ENCODE measurements around the gene SLC46A2.
A peak's percentile ranks its signal among the peaks of the same experiment; 100 is the strongest.

SLC46A2 gene

GRCh38 chr9:112890106-112891081 lies at the start of gene SLC46A2:
Gene SLC46A2 (minus strand): TSS chr9:112890876. CDS start chr9:112890681, 195 bp downstream.
- DNase-seq, result peak in 1 of 14 donors; percentile 40

DNA sequence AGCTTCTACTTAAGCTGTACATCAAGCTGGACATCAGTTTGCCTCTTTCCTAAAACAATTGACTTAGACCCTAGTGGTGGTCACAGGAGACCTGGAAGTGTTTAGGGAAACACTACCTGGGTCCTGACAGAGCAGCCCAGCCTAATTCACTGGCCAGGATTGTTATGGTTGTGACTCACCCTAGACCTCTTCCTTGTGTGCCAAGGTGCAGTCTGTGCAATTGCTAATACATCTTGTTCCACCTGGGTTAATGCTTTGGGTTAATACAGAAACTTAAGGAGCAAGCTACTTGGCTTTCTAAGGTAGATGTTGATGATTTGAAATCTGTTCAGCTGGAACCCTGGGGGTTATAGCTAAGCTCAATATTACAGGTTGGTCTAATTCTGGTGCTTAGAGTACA lies 48.7 kb upstream of the SLC46A2 start:
- no peak for DNase-seq

- no peak for DNase-seq
These were observed 43.0 kb upstream of the SLC46A2 start for GRCh38 chr9:112933696-112934095.

DNA sequence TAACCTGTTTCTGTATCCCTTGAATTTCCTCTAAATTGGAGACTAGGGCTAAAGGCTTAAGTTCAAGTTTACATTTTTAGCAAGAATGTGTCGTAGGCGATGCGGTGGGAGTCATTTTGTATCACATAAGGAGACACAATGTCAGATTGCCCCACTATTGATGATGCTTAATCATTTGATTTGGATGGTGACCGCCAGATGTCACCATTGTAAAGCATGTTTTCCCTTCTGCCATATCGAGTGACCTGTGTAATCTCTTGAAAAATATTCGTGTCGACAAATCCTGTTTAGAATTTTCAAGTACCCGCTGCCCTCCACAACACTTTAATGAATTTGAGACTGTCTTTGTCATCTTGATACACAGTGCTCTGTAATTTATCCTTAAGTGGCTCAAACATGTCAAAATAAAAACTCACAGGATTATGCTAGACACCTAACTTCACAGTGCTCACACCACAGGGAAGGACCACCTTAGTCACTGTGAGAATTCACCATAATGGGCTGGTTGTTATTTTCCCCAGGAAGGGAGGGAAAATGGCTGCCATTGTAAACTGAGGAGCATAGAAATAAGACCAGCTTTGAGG lies 34.5 kb upstream of the SLC46A2 start:
- DNase-seq, result peak in 3 of 14 donors; percentile 1 to 9 (median 2)

- DNase-seq, result no peak
These were observed 30.9 kb upstream of the SLC46A2 start for GRCh38 chr9:112921549-112921948.

DNA sequence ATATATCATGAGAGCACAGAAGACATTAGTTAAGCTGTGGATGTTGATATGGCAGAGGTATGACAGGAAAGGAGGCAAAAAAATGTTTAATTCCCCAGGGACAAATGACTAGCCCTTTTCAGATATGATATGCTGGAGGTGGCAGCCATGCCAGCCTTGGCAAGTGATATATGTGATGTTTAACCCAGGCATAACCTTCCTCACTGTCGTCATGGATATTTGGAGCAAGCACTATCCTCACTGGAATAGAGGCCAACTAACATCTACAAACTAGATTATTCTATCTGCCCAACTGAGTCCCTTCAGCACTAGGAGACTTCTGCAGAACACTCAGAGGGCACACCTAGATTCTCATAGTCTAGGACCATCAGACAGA lies 27.3 kb upstream of the SLC46A2 start:
- DNase-seq, result no peak

- no peak for DNase-seq
These were observed 26.6 kb upstream of the SLC46A2 start for GRCh38 chr9:112917047-112917986.

- DNase-seq, result peak in 1 of 14 donors; percentile 49
These were observed 23.8 kb upstream of the SLC46A2 start for GRCh38 chr9:112914524-112914923.

- DNase-seq, result peak in 1 of 14 donors; percentile 75
These were observed 22.6 kb upstream of the SLC46A2 start for GRCh38 chr9:112913326-112913725.

DNA sequence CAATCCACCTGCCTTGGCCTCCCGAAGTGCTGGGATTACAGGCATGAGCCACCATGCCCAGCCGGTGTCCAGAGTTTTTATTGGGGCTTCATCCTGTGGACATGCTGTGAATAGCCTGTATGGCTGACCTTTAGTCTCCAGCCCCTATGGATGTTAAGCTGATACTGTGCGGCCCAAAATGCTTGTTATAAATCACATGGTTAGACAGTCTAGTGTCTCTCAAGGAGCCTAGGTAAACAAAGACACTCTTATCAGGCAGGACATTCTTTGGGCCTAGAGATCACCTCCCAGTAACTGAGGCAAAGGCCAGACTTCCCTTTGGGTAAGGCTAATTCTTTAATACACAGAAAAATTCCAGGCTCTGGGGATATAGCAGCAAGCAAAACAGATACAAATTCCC lies 22.0 kb upstream of the SLC46A2 start:
- DNase-seq, result no peak

- no peak for DNase-seq
These were observed 21.1 kb upstream of the SLC46A2 start for GRCh38 chr9:112911736-112912135.

- DNase-seq, result no peak
These were observed 14.4 kb upstream of the SLC46A2 start for GRCh38 chr9:112905084-112905483.

DNA sequence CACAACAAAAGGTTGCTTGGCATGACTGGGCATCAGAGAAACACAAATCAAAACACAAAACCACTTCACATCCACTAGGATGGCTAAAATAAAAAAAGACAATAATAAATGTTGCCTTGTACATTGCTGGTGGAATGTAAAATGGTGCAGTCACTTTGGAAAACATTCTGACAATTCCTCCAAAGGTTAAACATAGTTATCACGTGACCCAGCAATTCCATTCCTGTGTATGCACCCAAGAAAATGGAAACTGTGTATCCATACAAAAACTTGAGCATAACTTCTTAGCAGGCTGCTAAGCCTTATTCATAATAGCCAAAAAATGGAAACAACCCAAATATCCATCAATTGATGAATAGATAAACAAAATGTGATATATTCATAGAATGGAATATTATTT lies 10.2 kb upstream of the SLC46A2 start:
- DNase-seq, result no peak

- DNase-seq, result no peak
These were observed 9.8 kb upstream of the SLC46A2 start for GRCh38 chr9:112900488-112900887.

DNA sequence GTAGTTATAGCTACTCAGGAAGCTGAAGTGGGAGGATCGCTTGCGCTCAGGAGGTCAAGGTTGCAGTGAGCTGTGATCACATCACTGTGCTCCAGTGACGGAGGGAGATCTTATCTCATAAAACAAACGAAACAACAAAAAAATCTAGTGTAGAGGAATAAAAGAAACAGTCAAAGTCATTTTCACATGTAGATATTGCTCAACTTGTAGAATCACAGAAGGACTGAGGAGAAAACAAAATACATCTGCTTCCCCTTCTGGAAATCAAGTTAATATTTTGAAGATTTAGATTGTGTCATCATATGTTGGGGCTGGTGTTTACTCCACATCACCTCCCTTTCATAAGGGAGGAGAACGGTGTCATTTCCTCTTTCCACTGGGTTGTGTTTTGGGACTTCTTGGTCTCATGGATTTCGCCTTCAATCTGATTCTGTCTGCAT lies 8.2 kb upstream of the SLC46A2 start:
- no peak for DNase-seq

- DNase-seq, result no peak
These were observed 5.5 kb upstream of the SLC46A2 start for GRCh38 chr9:112896131-112896530.

DNA sequence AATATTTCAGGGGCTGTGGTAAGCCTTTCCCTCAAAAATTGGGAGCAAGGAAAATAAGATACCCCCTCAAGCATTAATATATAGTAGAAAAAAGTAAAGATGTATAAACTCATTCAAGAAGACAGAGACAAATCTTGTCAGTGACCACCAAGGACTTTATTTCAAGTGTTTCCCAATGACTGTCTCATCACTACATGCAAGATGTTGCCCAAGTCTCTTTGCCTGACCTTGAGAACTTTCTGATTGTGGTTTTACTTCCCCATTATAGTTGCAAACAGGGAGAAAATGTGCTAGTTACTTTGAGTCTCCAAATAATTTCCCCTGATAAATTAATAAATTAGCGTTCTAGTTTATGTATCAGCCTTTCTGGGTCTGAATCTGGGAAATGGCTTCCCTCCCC lies 4.0 kb upstream of the SLC46A2 start:
- DNase-seq, result no peak

GRCh38 chr9:112894041-112894440 lies 3.4 kb upstream of the SLC46A2 start:
- DNase-seq, result no peak

GRCh38 chr9:112892981-112893380 lies 2.3 kb upstream of the SLC46A2 start:
- no peak for DNase-seq

DNA sequence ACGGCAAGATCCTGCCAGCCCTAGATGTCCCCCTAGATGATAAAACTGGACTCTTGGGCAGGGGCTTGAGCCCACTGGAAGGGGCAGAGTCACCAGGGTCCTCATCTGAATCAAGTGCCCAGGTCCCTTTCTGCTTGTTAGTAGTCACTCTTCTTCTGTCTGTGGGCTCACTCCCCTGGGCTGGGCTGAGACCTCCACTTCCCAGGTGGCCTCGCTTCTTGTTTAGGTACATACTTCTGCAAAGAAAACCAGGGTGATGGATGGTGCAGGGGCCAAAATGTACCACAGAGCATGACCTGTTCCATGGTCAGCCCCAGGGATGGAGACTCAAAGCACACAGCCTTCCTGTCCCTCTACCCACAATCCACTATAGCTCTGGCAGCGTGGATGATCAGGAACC lies 845 bp upstream of the SLC46A2 start:
- DNase-seq, result no peak

- DNase-seq, result peak in 3 of 14 donors; percentile 8 to 22 (median 15)
These were observed 3.3 kb downstream of the SLC46A2 start for GRCh38 chr9:112887381-112887780.

GRCh38 chr9:112886351-112886750 lies 4.3 kb downstream of the SLC46A2 start:
- no peak for DNase-seq

- no peak for DNase-seq
These were observed 5.4 kb downstream of the SLC46A2 start for GRCh38 chr9:112885324-112885723.
